GM19463 (cell line): ENCODE data around the gene TGFBR1.
"Not testable (repeated sequence)": the region's sequence is repeated elsewhere in the genome, so short reads cannot be mapped to it uniquely, and the experiment has no call there.

ENCODE experiments used
- ATAC-seq: cut with Tn5 transposase; IDR thresholded peaks from one replicate; pipeline ENCODE4 v1.9.1; 2021; ENCODE audit warnings: mild to moderate bottlenecking, moderate library complexity; ENCODE audit not compliant: unreplicated experiment

TGFBR1 gene

GRCh38 chr9:99184475-99185347, 79.8 kb downstream of the TGFBR1 start:
- ATAC-seq: peak; percentile 42

- ATAC-seq: no peak
Observed at GRCh38 chr9:99185348-99185632, 80.4 kb downstream of the TGFBR1 start.

- no peak for ATAC-seq
Observed at GRCh38 chr9:99185934-99186333, 81.0 kb downstream of the TGFBR1 start.

GRCh38 chr9:99187311-99187710, 82.4 kb downstream of the TGFBR1 start:
- no peak for ATAC-seq

GRCh38 chr9:99189186-99189585, 84.3 kb downstream of the TGFBR1 start:
- ATAC-seq: no peak

GRCh38 chr9:99189887-99190596, 85.1 kb downstream of the TGFBR1 start:
- no peak for ATAC-seq

- ATAC-seq: no peak
Observed at GRCh38 chr9:99190597-99191283, 85.8 kb downstream of the TGFBR1 start.

- no peak for ATAC-seq
Observed at GRCh38 chr9:99192786-99193465, 88.0 kb downstream of the TGFBR1 start.

- ATAC-seq: no peak
Observed at GRCh38 chr9:99193466-99193821, 88.5 kb downstream of the TGFBR1 start.

- ATAC-seq: not testable (repeated sequence)
Observed at GRCh38 chr9:99196484-99196883, 91.6 kb downstream of the TGFBR1 start.

- no peak for ATAC-seq
Observed at GRCh38 chr9:99197124-99197630, 92.3 kb downstream of the TGFBR1 start.

- ATAC-seq: no peak
Observed at GRCh38 chr9:99197987-99198386, 93.1 kb downstream of the TGFBR1 start.

- ATAC-seq: no peak
Observed at GRCh38 chr9:99199938-99200539, 95.1 kb downstream of the TGFBR1 start.

- ATAC-seq: no peak
Observed at GRCh38 chr9:99201603-99202002, 96.7 kb downstream of the TGFBR1 start.
